IMR-90 (cell line): Measurements from ENCODE around the gene MOCOS. TPM values are rescaled to one million over a fixed set of nuclear protein-coding genes. Genes with fewer than 3 reads are reported as not detected.

ENCODE experiments used
- ATAC-seq: fragments of 200-7000 bp; cut with Tn5 transposase; 2 replicates; pipeline ENCODE4 v1.9.1; 2020; ENCODE audit warnings: low read depth, mild to moderate bottlenecking, moderate library complexity
- BruUV-seq: library from RNA; stranded (reverse); fragments of 400-500 nt; replicated peaks from 2 replicates; lab custom pipeline; 2021; lab: Mats Ljungman, UMichigan
- CTCF ChIA-PET: fragments of 300-600 bp; formaldehyde crosslinking; extraction: SDS; loops from one replicate; lab custom pipeline; 2021; ENCODE audit warnings: antibody characterized with exemption; lab: Yijun Ruan, JAX
- POLR2A ChIA-PET: fragments of 300-600 bp; sonication (Branson Sonifier 250); formaldehyde crosslinking; loops from one replicate; lab custom pipeline; 2022; ENCODE audit warnings: antibody characterized with exemption; ENCODE audit not compliant: unreplicated experiment; lab: Charles Lee
- DNase-seq: peaks from one replicate; pipeline ENCODE4 v3.0.0; 2013
- H2AFZ ChIP-seq: replicated peaks from 2 replicates; pipeline ENCODE3; 2013; ENCODE audit warnings: low read length, mild to moderate bottlenecking; ENCODE audit not compliant: poor library complexity
- H2AK5ac ChIP-seq: 2 replicates; pipeline ENCODE4 v1.6.1; 2013; ENCODE audit warnings: low read depth, low read length, inconsistent platforms
- H2AK9ac ChIP-seq: replicated peaks from 2 replicates; pipeline ENCODE3; 2013; ENCODE audit warnings: mild to moderate bottlenecking, low read depth, low read length, moderate library complexity; ENCODE audit not compliant: poor library complexity
- H2BK120ac ChIP-seq: 2 replicates; pipeline ENCODE4 v1.6.1; 2013; ENCODE audit warnings: low read depth, low read length, inconsistent platforms
- H2BK15ac ChIP-seq: 3 replicates; pipeline ENCODE4 v1.6.1; 2013; ENCODE audit warnings: low read depth, low read length, inconsistent platforms
- H2BK20ac ChIP-seq: 2 replicates; pipeline ENCODE4 v1.6.1; 2013; ENCODE audit warnings: low read depth, mild to moderate bottlenecking, inconsistent platforms, low read length, moderate library complexity
- H2BK5ac ChIP-seq: 2 replicates; pipeline ENCODE4 v1.6.1; 2013; ENCODE audit warnings: mild to moderate bottlenecking, low read depth, low read length, inconsistent platforms; ENCODE audit not compliant: poor library complexity, severe bottlenecking
- H3K14ac ChIP-seq: replicated peaks from 2 replicates; pipeline ENCODE4 v1.6.1; 2013; ENCODE audit warnings: low read depth, low read length, inconsistent platforms
- H3K18ac ChIP-seq: 2 replicates; pipeline ENCODE4 v1.6.1; 2013; ENCODE audit warnings: low read depth, low read length, control low read depth
- H3K23ac ChIP-seq: 2 replicates; pipeline ENCODE4 v1.6.1; 2013; ENCODE audit warnings: low read depth, low read length, inconsistent platforms
- H3K27ac ChIP-seq: 2 replicates; pipeline ENCODE4 v1.5.1; 2013; ENCODE audit warnings: mild to moderate bottlenecking, control low read depth, low read length; ENCODE audit not compliant: insufficient read depth
- H3K27me3 ChIP-seq: 2 replicates; pipeline ENCODE4 v1.6.1; 2013; ENCODE audit warnings: low read length; ENCODE audit not compliant: control insufficient read depth, insufficient read depth
- H3K36me3 ChIP-seq: 2 replicates; pipeline ENCODE4 v1.6.1; 2013; ENCODE audit warnings: low read length, mixed read lengths; ENCODE audit not compliant: control insufficient read depth, insufficient read depth
- H3K4ac ChIP-seq: 2 replicates; pipeline ENCODE4 v1.6.1; 2013; ENCODE audit warnings: low read depth, low read length, inconsistent platforms
- H3K4me1 ChIP-seq: 2 replicates; pipeline ENCODE4 v1.6.1; 2013; ENCODE audit warnings: low read length, mixed read lengths; ENCODE audit not compliant: control insufficient read depth, insufficient read depth
- H3K4me2 ChIP-seq: 2 replicates; pipeline ENCODE4 v1.6.1; 2013; ENCODE audit warnings: low read depth, mild to moderate bottlenecking, control low read depth, low read length, moderate library complexity
- H3K4me3 ChIP-seq: 2 replicates; pipeline ENCODE4 v1.5.1; 2013; ENCODE audit warnings: low read depth, mild to moderate bottlenecking, control low read depth, low read length, moderate library complexity; ENCODE audit not compliant: insufficient read depth
- H3K56ac ChIP-seq: 2 replicates; pipeline ENCODE4 v1.6.1; 2013; ENCODE audit warnings: low read length, inconsistent platforms; ENCODE audit not compliant: insufficient read depth; ENCODE audit errors: extremely low read depth
- H3K79me1 ChIP-seq, 2 experiments: 2 replicates each; pipeline ENCODE4 v1.6.1; 2013; ENCODE audit warnings: low read length in 2 of 2, inconsistent platforms in 1 of 2, low read depth in 1 of 2
- H3K9ac ChIP-seq: 2 replicates; pipeline ENCODE4 v1.6.1; 2013; ENCODE audit warnings: low read depth, low read length, control low read depth
- H3K9me1 ChIP-seq: 2 replicates; pipeline ENCODE4 v1.6.1; 2013; ENCODE audit warnings: low read length, inconsistent platforms; ENCODE audit not compliant: insufficient read depth
- H3K9me3 ChIP-seq: 2 replicates; pipeline ENCODE4 v1.6.1; 2013; ENCODE audit warnings: low read length; ENCODE audit not compliant: control insufficient read depth, insufficient read depth
- H4K20me1 ChIP-seq: 2 replicates; pipeline ENCODE4 v1.6.1; 2013; ENCODE audit warnings: low read length, inconsistent platforms; ENCODE audit not compliant: insufficient read depth
- H4K5ac ChIP-seq: 2 replicates; pipeline ENCODE4 v1.6.1; 2013; ENCODE audit warnings: mild to moderate bottlenecking, low read depth, low read length, control low read depth
- H4K8ac ChIP-seq, 2 experiments: 2 replicates each; pipeline ENCODE4 v1.6.1; 2013; ENCODE audit warnings: low read depth in 2 of 2, low read length in 2 of 2, control low read depth in 1 of 2, inconsistent platforms in 1 of 2
- H4K91ac ChIP-seq: 2 replicates; pipeline ENCODE4 v1.6.1; 2013; ENCODE audit warnings: low read depth, low read length, inconsistent platforms; ENCODE audit not compliant: insufficient read depth
- BHLHE40 ChIP-seq: fragments of 150-350 bp; IDR thresholded peaks from 2 replicates; pipeline ENCODE4 v1.6.1; 2016; ENCODE audit warnings: mild to moderate bottlenecking, low read depth, low read length
- CEBPB ChIP-seq: IDR thresholded peaks from 2 replicates; pipeline ENCODE4 v1.6.1; 2012; ENCODE audit warnings: low read depth, low read length, improper control_type of control experiment
- CHD1 ChIP-seq: IDR thresholded peaks from 2 replicates; pipeline ENCODE4 v1.6.1; 2012; ENCODE audit warnings: low read depth, low read length, improper control_type of control experiment
- FOS ChIP-seq: fragments of 150-350 bp; IDR thresholded peaks from 2 replicates; pipeline ENCODE4 v1.6.1; 2016; ENCODE audit warnings: low read depth, low read length
- MAFK ChIP-seq: IDR thresholded peaks from 2 replicates; pipeline ENCODE4 v1.6.1; 2012; ENCODE audit warnings: low read depth, low read length, improper control_type of control experiment
- MAZ ChIP-seq: IDR thresholded peaks from 2 replicates; pipeline ENCODE4 v1.6.1; 2012; ENCODE audit warnings: low read depth, mild to moderate bottlenecking, low read length, improper control_type of control experiment, moderate library complexity, borderline replicate concordance
- MXI1 ChIP-seq: IDR thresholded peaks from 2 replicates; pipeline ENCODE4 v1.6.1; 2012; ENCODE audit warnings: low read depth, mild to moderate bottlenecking, low read length, moderate library complexity, borderline replicate concordance
- NFE2L2 ChIP-seq: fragments of 150-350 bp; IDR thresholded peaks from 2 replicates; pipeline ENCODE4 v1.6.1; 2016; ENCODE audit warnings: low read depth, mild to moderate bottlenecking, low read length
- POLR2A ChIP-seq: IDR thresholded peaks from 2 replicates; pipeline ENCODE4 v1.6.1; 2012; ENCODE audit warnings: mild to moderate bottlenecking, low read depth, low read length
- RAD21 ChIP-seq: IDR thresholded peaks from 2 replicates; pipeline ENCODE4 v1.6.1; 2012; ENCODE audit warnings: low read length, improper control_type of control experiment
- RCOR1 ChIP-seq: IDR thresholded peaks from 2 replicates; pipeline ENCODE4 v1.6.1; 2012; ENCODE audit warnings: mild to moderate bottlenecking, low read length, improper control_type of control experiment; ENCODE audit not compliant: insufficient replicate concordance
- RFX5 ChIP-seq: IDR thresholded peaks from 2 replicates; pipeline ENCODE4 v1.8.0; 2012; ENCODE audit warnings: low read depth, mild to moderate bottlenecking, low read length, moderate library complexity
- SMC3 ChIP-seq: fragments of 150-350 bp; IDR thresholded peaks from 2 replicates; pipeline ENCODE4 v1.6.1; 2016; ENCODE audit warnings: low read depth, mild to moderate bottlenecking, antibody characterized with exemption, low read length, moderate library complexity
- WGBS, 2 experiments: methylation state at CpG; one replicate each; pipeline versions ENCODE4 v1.1.5 to v1.1.7; 2013; ENCODE audit warnings: missing lambda C conversion rate in 2 of 2; ENCODE audit not compliant: insufficient read length in 1 of 2; ENCODE audit errors: extremely low coverage in 2 of 2; 5-methylcytosine and 5-hydroxymethylcytosine counted together
- dilution Hi-C: fragments of 300-500 bp; cut with HindIII; formaldehyde crosslinking; loops from one replicate; pipeline ENCODE4 v1.14.3; 2018; ENCODE audit warnings: low sequenced_read_pairs; ENCODE audit not compliant: unreplicated experiment
- in situ Hi-C: fragments of 300-500 bp; cut with MboI; formaldehyde crosslinking; loops from 3 replicates; pipeline ENCODE4 v1.14.3; 2019; ENCODE audit warnings: low sequenced_read_pairs, inconsistent platforms, mixed read lengths
- intact Hi-C: fragments of 100-400 bp; cut with micrococcal nuclease; formaldehyde crosslinking; loops from 2 replicates; pipeline ENCODE4 v1.10.0; 2022
- polyA plus RNA-seq, 3 experiments: library from polyadenylated mRNA; depleted of rRNA; stranded (reverse); fragments of >200 nt; gene quantifications; 2 replicates each; pipeline ENCODE4 v1.2.3, GENCODE V29; 2012; ENCODE audit warnings: low replicate concordance in 1 of 3
- total RNA-seq: library from RNA; depleted of rRNA; stranded (reverse); fragments of >200 nt; gene quantifications from 2 replicates; pipeline ENCODE4 v1.2.3, GENCODE V29; 2012
- TF ChIP-seq, protein P1 (sequence below): fragments of 150-350 bp; IDR thresholded peaks from 2 replicates; pipeline ENCODE4 v1.6.1; 2017; ENCODE audit warnings: mild to moderate bottlenecking, antibody characterized with exemption, low read length, low read depth
- TF ChIP-seq, protein P2 (sequence below): conservative IDR thresholded peaks from 2 replicates; pipeline ENCODE4 v1.5.1; 2012; ENCODE audit warnings: mild to moderate bottlenecking, low read depth, low read length, improper control_type of control experiment
- TF ChIP-seq, protein P3 (sequence below): fragments of 150-350 bp; IDR thresholded peaks from 2 replicates; pipeline ENCODE4 v1.6.1; 2016; ENCODE audit warnings: low read depth, mild to moderate bottlenecking, low read length, moderate library complexity, borderline replicate concordance

MOCOS gene
- total and polyA plus RNA-seq, 2 of the 4 experiments (the other 2 are of a cell fraction): 1.1 to 2.2 TPM

DNA sequence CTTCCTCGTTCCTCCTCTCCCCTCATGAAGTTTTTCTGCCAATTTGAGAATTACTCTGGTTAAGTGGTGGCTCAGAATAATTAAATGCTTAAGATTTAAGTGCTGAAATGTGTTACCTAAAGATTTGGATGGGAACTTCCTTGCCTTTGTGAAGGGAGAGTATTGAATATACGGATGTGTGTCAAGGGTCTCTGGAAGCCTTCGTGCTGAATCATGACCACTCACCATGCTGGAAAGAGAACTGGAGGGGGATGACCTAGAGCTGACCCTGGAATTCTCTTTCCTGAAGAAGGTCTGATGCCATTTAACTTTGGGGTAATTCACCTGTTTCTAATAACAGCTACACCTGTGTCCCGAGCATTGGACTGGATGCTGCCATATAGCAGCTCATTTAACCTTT is 2.2 kb downstream of the MOCOS start:
- DNase-seq: no peak
- Histone ChIP-seq H2BK20ac (no peak overlapping the region), H3K9me1 (peaks cover 10% of the 10 kb centered on the region; the same call in 1 of the 2 replicates), H2BK120ac (no peak overlapping the region), H3K4me1 (peaks cover 12% of the 10 kb centered on the region; the same call in 1 of the 2 replicates), H3K27me3 (no peaks in the 10 kb centered on the region), H3K23ac (no peak overlapping the region), H2AFZ (no peak overlapping the region), H3K9me3 (no peaks in the 10 kb centered on the region), H4K20me1 (no peaks in the 10 kb centered on the region), H4K5ac (no peak overlapping the region), H3K18ac (no peak overlapping the region), H2AK5ac (no peak overlapping the region), H3K14ac (no peak overlapping the region), H3K79me1 (peaks cover 7 to 23% of the 10 kb centered on the region in 2 experiments; a peak in 3 of 4 replicates), H3K4me3 (no peak overlapping the region), H3K9ac (no peak overlapping the region), H2BK5ac (no peak overlapping the region), H3K56ac (no peak overlapping the region), H3K36me3 (no peaks in the 10 kb centered on the region), H4K8ac (no peak overlapping the region), H3K4ac (no peak overlapping the region), H4K91ac (no peak overlapping the region), H2BK15ac (no peak overlapping the region), H3K4me2 (no peak overlapping the region; the same call in 1 of the 2 replicates), H2AK9ac (no peak overlapping the region), H3K27ac (no peak overlapping the region)
- no TSS peak for BruUV-seq
- WGBS, 2 experiments: no CpG with 5 or more reads among the region's 4 CpGs
- ChIA-PET POLR2A (no interaction called here), CTCF (no interaction called here)
- in situ Hi-C loops: no loop called here
- no peak for ATAC-seq
- intact Hi-C loops: no loop called here
- no peak for TF ChIP-seq FOS
- TF ChIP-seq RCOR1: no peak
- no peak for TF ChIP-seq NFE2L2
- no peak for TF ChIP-seq MAFK
- no peak for TF ChIP-seq RAD21
- TF ChIP-seq MXI1: no peak
- no peak for TF ChIP-seq MAZ
- TF ChIP-seq CEBPB: no peak
- TF ChIP-seq POLR2A: no peak
- TF ChIP-seq, protein P1, sequence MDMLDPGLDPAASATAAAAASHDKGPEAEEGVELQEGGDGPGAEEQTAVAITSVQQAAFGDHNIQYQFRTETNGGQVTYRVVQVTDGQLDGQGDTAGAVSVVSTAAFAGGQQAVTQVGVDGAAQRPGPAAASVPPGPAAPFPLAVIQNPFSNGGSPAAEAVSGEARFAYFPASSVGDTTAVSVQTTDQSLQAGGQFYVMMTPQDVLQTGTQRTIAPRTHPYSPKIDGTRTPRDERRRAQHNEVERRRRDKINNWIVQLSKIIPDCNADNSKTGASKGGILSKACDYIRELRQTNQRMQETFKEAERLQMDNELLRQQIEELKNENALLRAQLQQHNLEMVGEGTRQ: no peak
- no peak for TF ChIP-seq SMC3
- TF ChIP-seq RFX5: no peak
- TF ChIP-seq BHLHE40: no peak
- TF ChIP-seq, protein P2, sequence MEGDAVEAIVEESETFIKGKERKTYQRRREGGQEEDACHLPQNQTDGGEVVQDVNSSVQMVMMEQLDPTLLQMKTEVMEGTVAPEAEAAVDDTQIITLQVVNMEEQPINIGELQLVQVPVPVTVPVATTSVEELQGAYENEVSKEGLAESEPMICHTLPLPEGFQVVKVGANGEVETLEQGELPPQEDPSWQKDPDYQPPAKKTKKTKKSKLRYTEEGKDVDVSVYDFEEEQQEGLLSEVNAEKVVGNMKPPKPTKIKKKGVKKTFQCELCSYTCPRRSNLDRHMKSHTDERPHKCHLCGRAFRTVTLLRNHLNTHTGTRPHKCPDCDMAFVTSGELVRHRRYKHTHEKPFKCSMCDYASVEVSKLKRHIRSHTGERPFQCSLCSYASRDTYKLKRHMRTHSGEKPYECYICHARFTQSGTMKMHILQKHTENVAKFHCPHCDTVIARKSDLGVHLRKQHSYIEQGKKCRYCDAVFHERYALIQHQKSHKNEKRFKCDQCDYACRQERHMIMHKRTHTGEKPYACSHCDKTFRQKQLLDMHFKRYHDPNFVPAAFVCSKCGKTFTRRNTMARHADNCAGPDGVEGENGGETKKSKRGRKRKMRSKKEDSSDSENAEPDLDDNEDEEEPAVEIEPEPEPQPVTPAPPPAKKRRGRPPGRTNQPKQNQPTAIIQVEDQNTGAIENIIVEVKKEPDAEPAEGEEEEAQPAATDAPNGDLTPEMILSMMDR: no peak
- TF ChIP-seq, protein P3, sequence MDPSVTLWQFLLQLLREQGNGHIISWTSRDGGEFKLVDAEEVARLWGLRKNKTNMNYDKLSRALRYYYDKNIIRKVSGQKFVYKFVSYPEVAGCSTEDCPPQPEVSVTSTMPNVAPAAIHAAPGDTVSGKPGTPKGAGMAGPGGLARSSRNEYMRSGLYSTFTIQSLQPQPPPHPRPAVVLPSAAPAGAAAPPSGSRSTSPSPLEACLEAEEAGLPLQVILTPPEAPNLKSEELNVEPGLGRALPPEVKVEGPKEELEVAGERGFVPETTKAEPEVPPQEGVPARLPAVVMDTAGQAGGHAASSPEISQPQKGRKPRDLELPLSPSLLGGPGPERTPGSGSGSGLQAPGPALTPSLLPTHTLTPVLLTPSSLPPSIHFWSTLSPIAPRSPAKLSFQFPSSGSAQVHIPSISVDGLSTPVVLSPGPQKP: no peak
- no peak for TF ChIP-seq CHD1
- dilution Hi-C loops: no loop called here
